Nucleus accumbens (tissue), 56 donors: ENCODE measurements around the gene TOM1.

ENCODE experiments used
- DNase-seq, 56 donors: peaks; one replicate each; lab custom pipeline; 2025; lab: John Stamatoyannopoulos, UW

TOM1 gene

DNA sequence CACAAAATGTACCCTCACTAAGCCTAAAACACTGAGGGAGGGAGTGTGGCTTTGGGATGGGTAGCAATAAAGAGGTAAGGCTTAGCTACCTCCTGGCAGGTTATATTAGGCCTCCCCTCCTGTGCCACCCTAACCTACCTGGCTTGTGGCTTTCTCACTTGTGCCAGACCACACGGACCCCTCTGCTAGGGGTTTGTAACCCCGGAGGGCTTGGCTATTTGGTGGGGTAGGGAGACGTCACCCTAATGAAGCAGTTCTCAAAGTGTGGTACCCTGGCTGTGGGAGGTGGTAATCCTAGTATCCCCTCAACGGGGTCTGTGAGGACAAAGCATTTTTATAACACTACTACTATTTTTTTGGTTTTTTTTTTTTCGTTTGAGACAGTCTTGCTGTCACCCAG is 91.2 kb downstream of the TOM1 start:
- no peak for DNase-seq

DNA sequence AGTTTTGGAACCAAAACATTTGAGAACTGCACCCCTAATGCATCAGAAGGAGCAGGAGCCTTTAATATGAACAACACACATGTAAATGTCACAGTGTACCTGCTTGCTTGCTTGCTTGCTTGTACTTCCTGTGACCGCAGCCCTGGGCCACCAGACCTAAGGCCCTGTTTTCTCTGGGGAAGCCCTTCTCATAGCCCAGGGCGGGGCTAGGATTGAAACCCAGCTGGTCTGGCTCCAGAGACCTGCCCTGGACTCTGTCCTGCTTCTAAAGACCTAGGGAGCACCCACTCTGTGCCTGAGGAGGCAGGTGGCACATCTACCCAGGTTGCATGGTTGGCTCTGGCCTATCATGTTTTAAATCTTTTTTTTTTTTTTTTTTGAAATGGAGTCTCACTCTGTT is 92.7 kb downstream of the TOM1 start:
- DNase-seq, result no peak

DNA sequence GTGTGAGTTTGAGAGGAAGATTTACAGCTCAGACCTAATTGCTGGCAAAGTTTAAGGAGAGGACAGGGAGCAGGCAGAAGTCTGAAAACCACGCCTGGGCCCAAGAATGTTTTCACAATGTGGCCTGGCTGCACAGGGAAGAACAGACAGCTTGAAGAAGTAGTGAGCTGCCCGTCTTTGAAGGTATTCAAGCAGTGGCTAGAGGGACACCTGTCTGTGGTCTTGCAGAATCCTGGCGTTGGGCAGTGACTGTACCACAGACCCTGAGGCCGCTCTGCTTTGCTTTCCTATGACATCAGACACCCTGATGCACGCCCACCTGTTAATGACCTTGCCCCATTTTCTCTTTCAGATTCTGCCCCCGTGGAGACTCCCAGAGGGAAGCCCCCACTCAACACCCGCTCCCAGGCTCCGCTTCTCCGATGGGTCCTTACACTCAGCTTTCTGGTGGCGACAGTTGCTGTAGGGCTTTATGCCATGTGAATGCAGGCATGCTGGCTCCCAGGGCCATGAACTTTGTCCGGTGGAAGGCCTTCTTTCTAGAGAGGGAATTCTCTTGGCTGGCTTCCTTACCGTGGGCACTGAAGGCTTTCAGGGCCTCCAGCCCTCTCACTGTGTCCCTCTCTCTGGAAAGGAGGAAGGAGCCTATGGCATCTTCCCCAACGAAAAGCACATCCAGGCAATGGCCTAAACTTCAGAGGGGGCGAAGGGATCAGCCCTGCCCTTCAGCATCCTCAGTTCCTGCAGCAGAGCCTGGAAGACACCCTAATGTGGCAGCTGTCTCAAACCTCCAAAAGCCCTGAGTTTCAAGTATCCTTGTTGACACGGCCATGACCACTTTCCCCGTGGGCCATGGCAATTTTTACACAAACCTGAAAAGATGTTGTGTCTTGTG is 93.7 kb downstream of the TOM1 start:
- no peak for DNase-seq

DNA sequence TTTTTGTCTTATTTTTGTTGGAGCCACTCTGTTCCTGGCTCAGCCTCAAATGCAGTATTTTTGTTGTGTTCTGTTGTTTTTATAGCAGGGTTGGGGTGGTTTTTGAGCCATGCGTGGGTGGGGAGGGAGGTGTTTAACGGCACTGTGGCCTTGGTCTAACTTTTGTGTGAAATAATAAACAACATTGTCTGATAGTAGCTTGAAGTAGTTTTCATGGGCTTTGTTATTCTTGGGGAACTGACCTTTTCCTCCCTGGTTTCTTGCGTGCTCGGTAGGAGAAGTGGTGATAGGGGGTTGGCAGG is 94.3 kb downstream of the TOM1 start:
- DNase-seq, result no peak

DNA sequence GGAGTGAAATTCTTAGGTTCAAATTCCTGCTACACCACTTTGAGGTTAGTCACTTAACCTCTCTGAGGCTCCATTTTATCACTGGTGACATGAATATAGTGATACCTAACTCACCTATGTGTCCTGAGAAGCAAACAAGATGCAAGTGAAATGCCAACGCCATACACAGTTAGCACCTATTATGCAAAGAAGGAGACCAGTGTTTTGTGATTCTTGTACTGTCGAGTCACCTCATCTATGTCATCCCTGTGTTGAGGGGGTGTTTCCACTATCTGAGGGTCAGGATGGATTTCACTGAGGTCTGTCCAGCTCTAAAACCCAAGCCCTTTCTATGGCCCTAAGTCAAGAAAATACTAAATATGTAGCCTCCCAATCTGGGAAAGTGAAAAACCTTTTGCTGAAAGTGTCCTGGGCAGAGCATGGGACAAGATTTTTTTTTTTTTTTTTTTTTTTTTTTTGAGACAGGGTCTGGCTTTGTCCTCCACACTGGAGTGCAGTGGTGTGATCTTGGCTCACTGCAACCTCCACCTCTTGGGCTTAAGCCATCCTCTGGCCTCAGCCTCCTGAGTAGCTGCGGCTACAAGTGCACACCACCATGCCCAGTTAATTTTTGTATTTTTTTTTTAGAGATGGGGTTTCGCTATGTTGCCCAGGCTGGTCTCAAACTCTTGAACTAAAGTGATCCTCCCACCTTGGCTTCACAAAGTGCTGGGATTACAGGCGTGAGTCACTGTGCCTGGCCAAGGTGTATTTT is 95.3 kb downstream of the TOM1 start:
- DNase-seq, result no peak

DNA sequence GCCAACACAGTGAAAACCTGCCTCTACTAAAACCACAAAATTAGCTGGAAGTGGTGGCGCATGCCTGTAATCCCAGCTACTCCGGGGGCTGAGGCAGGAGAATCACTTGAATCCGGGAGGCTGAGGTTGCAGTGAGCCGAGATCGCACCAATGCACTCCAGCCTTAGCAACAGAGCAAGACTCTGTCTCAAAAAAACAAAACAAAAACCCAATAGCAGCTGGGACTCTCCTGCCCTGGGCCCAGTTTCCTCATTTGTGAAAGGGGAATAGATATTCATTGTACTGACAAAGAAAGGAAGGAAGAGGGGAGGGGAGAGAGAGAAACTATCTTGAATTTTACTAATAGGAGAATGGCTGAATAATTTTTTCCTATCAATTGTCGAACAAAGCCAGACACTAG is 96.9 kb downstream of the TOM1 start:
- DNase-seq, result peak in 2 of 56 donors; percentile 9

DNA sequence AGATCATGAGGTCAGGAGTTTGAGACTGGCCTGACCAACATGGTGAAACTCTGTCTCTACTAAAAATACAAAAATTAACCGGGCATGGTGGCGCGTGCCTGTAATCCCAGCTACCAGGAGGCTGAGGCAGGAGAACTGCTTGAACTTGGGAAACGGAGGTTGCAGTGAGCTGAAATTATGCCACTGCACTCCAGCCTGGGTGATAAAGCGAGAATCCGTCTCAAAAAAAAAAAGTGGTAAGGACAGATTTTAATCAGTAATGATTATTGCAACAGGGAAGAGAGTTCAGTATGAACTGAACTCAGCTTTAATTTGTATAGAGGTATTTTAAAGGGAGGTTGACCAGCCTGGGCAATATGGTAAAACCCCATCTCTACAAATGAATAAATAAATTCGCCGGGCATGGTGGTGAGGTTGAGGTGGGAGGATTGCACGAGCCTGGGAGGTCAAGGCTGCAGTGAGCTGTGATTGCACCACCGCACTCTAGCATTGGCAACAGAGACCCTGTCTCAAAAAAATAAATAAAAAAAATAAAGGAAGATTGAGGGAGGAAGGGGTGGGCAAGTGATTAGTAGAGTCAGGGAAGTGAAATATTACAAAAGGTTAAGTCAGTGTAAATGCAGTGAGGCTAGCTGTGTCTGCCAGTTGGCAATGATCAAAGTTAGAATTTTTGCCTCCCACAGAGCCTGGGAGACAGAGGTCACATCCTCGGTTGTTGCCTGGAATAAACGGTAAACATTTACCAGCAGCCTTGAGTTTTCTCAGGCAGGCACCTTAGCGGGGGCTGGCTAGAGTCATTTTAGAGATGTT is 97.6 kb downstream of the TOM1 start:
- no peak for DNase-seq
